ENCODE data around the gene LRMDA.

DNA sequence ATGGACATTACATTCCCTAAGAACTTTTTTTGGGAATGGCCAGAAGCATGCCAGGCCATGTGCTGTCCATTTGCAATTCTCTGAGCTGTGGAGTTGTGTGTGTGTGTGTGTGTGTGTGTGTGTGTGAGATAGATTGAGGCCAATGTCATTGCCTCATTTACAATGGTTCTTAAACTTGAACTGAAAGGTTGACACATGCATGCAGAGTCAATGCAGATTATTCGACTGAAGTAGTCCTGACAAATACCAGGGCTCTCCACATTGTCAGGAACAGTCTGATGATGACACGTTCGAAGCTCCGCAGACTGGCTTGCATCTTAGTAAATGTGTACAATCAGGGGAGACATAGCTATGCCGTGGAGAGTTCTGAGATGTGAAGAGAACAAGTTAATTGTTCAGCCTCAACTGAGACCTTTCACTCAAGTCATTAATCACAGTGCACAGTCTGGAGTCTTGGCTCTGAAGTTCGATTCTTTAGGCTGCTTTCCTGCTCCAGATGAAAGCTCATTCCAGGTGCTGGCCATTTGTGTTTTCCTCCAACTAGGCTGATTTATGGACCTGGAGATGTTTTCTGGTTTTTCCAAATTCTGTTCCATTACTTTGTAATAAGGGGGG, 921.9 kb downstream of the LRMDA start:
- TF ChIP-seq CTCF (conservative IDR thresholded peaks at IDR 0.05; ENCODE audit: low read depth, low read length) (no peak), EZH2 (IDR thresholded peaks at IDR 0.05; ENCODE audit: borderline replicate concordance, low read depth, low read length, poor library complexity, severe bottlenecking) (no peak)
